Esophagus (tissue), 2 donors: ENCODE measurements around the gene SLC2A13. TPM values are rescaled to one million over a fixed set of nuclear protein-coding genes. Genes with fewer than 3 reads are reported as not detected.
"Not testable (repeated sequence)": the region's sequence is repeated elsewhere in the genome, so short reads cannot be mapped to it uniquely, and the experiment has no call there.

Experiments used
- H3K27ac ChIP-seq, 2 donors: one replicate each; pipeline ENCODE4 v1.5.1; 2013; ENCODE audit warnings: low read depth in 2 of 2, mild to moderate bottlenecking in 2 of 2, inconsistent platforms in 1 of 2, low read length in 1 of 2, moderate library complexity in 1 of 2
- H3K27me3 ChIP-seq, 2 donors: one replicate each; pipeline ENCODE4 v1.6.1; 2013; ENCODE audit warnings: low read length in 2 of 2, control low read depth in 1 of 2, mild to moderate bottlenecking in 1 of 2; ENCODE audit not compliant: insufficient read depth in 2 of 2, control insufficient read depth in 1 of 2
- H3K36me3 ChIP-seq, 2 donors: one replicate each; pipeline ENCODE4 v1.6.1; 2013; ENCODE audit warnings: low read length in 1 of 2; ENCODE audit not compliant: control insufficient read depth in 2 of 2, insufficient read depth in 2 of 2
- H3K4me1 ChIP-seq, 2 donors: one replicate each; pipeline ENCODE4 v1.6.1; 2013; ENCODE audit warnings: low read length in 1 of 2; ENCODE audit not compliant: control insufficient read depth in 2 of 2, insufficient read depth in 2 of 2
- H3K4me3 ChIP-seq, 2 donors: one replicate each; pipeline ENCODE4 v1.5.1; 2013; ENCODE audit warnings: low read length in 2 of 2, mild to moderate bottlenecking in 2 of 2, low read depth in 1 of 2, moderate library complexity in 1 of 2
- H3K9me3 ChIP-seq, 2 donors: one replicate each; pipeline ENCODE4 v1.6.1; 2013; ENCODE audit warnings: mild to moderate bottlenecking in 2 of 2, low read depth in 1 of 2, low read length in 1 of 2, moderate library complexity in 1 of 2; ENCODE audit not compliant: control insufficient read depth in 2 of 2, insufficient read depth in 1 of 2
- WGBS, 2 donors: extraction: QIAGEN DNeasy Blood & Tissue Kit; methylation state at CpG; one replicate each; pipeline ENCODE4 v1.1.7; 2013; 5-methylcytosine and 5-hydroxymethylcytosine counted together
- polyA plus RNA-seq, 2 donors: library from polyadenylated mRNA; stranded (reverse); fragments of 200-250 nt; gene quantifications; one replicate each; pipeline ENCODE4 v1.2.3, GENCODE V29; 2013
- donor health status: healthy with polysubstance abuse.
- donor health status: Bipolar disorder and iron deficiency.

Gene SLC2A13
- polyA plus RNA-seq, 2 donors: 0.84 to 1.0 TPM

DNA sequence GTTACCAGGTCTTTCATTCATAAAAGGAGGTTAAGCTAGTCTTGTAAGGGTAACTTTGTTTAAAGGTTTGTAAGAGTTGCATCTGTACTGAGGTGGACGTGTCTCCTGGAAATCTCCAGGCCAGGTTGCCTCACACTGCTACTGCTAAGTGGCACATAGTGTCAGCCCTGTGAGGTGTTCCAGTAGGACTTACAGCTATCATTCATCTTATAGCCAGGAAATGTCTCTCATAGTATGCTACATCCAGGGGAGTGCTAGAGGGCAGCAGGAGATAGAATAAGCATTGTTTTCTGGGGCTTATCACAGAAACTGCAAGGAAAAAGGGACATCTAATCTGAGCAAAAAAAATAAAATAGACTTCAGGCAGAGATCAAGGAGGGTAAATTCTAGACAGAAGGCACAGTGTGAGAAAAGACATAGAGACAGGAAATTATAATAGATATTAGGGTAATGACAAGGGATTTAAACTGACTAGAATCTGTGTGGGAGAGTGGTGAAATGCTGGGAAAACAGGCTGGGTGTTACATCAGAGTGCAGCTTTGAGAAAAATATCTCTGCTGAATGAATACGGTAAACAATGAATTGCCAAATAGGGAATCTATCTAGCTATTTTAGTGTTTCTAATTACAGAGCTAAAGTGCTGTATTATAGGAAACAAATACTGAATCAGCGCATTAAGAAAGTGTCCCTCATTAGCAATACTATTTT lies 281.2 kb downstream of the SLC2A13 start:
- Histone ChIP-seq H3K27me3 (no peaks in the 10 kb centered on the region), H3K36me3 (no peaks in the 10 kb centered on the region), H3K9me3 (no peaks in the 10 kb centered on the region), H3K4me1 (no peaks in the 10 kb centered on the region), H3K4me3 (no peak overlapping the region), H3K27ac (no peak overlapping the region)
- 70 to 77% methylated on average over 3 of the region's 3 CpGs for WGBS, 2 donors

DNA sequence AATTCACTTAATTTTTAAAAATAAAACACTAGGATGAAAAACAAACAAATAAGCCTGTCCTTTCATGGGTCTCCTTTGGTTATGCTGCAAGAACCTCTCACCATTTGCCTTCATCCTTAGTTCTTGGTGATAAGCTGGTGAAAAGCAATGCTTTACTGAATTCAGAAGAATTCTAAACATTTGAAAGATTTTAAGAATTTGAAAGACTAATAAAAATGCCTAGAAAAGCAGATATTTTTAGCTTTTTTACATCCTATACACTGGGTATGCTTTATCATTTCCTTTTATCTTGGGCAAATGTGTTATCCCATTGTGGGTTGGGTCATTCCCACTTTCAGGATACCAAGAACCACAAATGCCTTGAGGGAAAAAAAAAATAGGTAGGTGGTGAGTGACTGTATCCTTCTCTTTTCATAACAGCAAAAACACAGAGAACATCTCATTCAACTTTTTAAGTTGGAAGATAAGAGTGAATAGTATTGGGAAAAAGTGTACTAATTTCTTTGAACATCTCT lies 289.2 kb downstream of the SLC2A13 start:
- Histone ChIP-seq H3K27ac (no peak overlapping the region), H3K4me3 (no peak overlapping the region), H3K27me3 (no peaks in the 10 kb centered on the region), H3K9me3 (no peaks in the 10 kb centered on the region), H3K4me1 (no peaks in the 10 kb centered on the region), H3K36me3 (no peaks in the 10 kb centered on the region)

DNA sequence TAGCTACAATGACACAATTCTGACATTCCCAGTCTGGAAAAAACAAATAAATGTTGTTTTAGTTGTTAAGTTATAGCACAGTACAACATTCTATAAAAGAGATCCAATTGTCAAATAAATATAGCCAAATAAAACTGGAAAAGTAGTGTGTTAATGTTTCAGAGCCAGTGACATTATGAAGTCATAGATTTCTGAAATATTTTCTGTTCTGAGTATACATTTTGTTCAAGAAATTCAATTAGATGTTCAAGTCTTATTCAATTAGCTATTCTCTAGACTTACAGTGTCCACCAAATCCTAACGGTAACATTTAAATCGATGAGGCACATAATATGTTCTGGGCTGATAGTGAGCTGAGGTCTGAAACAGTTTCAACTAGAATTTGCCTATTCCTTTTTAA lies 290.1 kb downstream of the SLC2A13 start:
- WGBS, 2 donors: 87 to 95% methylated on average over 2 of the region's 2 CpGs
- no peak overlapping the region for H3K4me3 ChIP-seq
- no peaks in the 10 kb centered on the region for H3K4me1 ChIP-seq
- no peak overlapping the region for H3K27ac ChIP-seq
- no peaks in the 10 kb centered on the region for H3K36me3 ChIP-seq
- no peaks in the 10 kb centered on the region for H3K27me3 ChIP-seq
- H3K9me3 ChIP-seq: no peaks in the 10 kb centered on the region

DNA sequence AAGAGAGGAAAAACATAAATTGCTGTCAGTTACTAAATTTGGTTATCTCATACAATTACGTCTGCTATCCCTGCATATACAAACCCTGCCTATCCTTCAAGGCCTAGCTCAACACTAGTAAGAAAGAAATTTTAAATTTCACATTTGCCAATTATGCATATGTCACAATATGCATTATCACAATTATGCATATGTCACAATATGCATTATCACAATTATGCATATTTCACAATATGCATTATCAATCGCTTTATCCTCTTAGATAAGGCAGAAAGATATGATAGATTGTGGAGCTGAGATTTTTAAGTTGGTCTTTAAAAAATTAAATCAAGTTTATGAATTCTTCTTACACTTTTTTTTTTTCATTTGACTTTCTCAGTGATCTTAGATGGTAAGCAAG lies 291.3 kb downstream of the SLC2A13 start:
- no peaks in the 10 kb centered on the region for H3K4me1 ChIP-seq
- no peaks in the 10 kb centered on the region for H3K27me3 ChIP-seq
- WGBS, 2 donors: 72 to 74% methylated on average over 2 of the region's 2 CpGs
- no peaks in the 10 kb centered on the region for H3K9me3 ChIP-seq
- H3K4me3 ChIP-seq: no peak overlapping the region
- H3K36me3 ChIP-seq: no peaks in the 10 kb centered on the region
- H3K27ac ChIP-seq: no peak overlapping the region

DNA sequence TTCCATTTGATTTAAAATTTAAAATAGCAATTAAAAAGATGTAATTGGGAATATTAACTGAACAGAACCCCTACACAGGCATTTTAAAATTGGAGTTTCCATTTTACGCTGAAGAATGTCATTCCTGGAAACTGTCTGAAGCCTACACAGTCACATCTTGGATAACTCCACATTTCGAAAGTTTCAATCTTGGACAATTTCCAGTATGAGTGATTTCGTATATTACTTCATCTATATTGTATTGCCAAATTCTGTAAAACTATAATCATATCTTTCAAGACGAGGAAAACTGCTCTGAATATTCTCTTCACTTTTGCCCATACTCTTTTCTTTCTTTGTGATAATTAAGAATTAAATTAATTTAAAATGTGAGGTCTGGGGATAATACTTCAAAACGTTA lies 292.1 kb downstream of the SLC2A13 start:
- WGBS, 2 donors: 75 to 79% methylated on average over 5 of the region's 5 CpGs
- no peaks in the 10 kb centered on the region for H3K9me3 ChIP-seq
- H3K4me3 ChIP-seq: no peak overlapping the region
- no peak overlapping the region for H3K27ac ChIP-seq
- no peaks in the 10 kb centered on the region for H3K4me1 ChIP-seq
- H3K27me3 ChIP-seq: no peaks in the 10 kb centered on the region
- H3K36me3 ChIP-seq: no peaks in the 10 kb centered on the region

DNA sequence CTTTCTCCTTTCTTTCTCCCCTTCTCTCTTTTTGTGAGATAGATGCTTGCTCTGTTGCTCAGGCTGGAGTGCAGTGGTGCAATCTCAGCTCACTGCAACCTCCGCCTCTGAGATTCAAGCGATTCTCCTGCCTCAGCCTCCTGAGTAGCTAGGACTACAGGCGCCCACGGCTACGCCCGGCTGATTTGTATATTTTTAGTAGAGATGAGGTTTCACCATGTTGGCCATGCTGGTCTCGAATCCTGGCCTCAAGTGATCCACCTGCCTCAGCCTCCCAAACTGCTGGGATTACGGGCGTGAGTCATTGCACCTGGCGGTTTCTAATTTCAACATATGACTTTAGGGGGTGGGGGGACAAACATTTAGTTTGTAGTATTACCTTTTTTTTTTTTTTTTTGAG lies 293.4 kb downstream of the SLC2A13 start:
- H3K4me3 ChIP-seq, H3K27me3 ChIP-seq, H3K27ac ChIP-seq, H3K36me3 ChIP-seq, H3K9me3 ChIP-seq, H3K4me1 ChIP-seq: not testable (repeated sequence)
- WGBS, 2 donors: 98% methylated on average over 10 of the region's 10 CpGs

DNA sequence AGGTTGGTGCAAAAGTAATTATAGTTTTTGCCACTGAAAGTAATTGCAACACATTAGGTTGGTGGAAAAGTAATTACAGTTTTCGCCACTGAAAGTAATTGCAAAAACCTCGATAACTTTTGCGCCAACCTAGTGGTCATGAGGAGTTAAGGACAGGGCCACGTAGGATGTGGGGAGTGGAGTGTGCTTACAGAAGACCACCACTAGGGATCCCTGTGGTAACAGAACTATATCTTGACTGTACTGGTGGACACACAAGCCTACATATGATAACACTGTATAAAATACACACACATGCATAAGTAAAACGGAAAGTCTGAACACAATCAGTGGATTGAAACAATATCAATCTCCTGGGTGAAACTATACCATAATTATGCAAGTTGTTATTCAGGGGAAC lies 298.8 kb downstream of the SLC2A13 start:
- no peak overlapping the region for H3K27ac ChIP-seq
- H3K4me3 ChIP-seq: no peak overlapping the region
- 88 to 89% methylated on average over 5 of the region's 5 CpGs for WGBS, 2 donors
- no peaks in the 10 kb centered on the region for H3K27me3 ChIP-seq
- H3K36me3 ChIP-seq: no peaks in the 10 kb centered on the region
- no peaks in the 10 kb centered on the region for H3K9me3 ChIP-seq
- H3K4me1 ChIP-seq: peaks cover 0 to 2% of the 10 kb centered on the region in 2 donors

DNA sequence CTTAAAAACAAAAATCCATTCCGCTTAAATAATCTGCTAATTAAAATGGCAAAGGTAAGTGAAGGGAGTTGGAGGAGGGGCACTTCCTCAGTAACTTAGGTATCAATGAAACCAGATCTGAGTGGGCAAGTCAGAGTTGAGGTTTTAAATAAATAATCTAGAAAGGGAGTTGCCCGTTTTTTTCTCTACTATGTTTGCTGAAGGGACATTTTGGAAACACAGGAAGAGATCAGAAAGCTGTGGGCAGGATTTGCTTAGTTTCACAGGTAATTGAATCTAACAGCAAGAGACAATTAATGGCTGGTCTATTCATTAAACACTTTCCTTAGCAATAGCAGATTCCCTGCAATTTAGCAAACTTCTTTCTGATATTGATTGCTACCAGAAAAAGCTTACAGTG lies 300.2 kb downstream of the SLC2A13 start:
- H3K27me3 ChIP-seq: no peaks in the 10 kb centered on the region
- H3K9me3 ChIP-seq: no peaks in the 10 kb centered on the region
- H3K36me3 ChIP-seq: no peaks in the 10 kb centered on the region
- H3K27ac ChIP-seq: no peak overlapping the region
- H3K4me1 ChIP-seq: peaks cover 0 to 2% of the 10 kb centered on the region in 2 donors
- WGBS, 2 donors: 56 to 60% methylated on average over 2 of the region's 2 CpGs
- no peak overlapping the region for H3K4me3 ChIP-seq

DNA sequence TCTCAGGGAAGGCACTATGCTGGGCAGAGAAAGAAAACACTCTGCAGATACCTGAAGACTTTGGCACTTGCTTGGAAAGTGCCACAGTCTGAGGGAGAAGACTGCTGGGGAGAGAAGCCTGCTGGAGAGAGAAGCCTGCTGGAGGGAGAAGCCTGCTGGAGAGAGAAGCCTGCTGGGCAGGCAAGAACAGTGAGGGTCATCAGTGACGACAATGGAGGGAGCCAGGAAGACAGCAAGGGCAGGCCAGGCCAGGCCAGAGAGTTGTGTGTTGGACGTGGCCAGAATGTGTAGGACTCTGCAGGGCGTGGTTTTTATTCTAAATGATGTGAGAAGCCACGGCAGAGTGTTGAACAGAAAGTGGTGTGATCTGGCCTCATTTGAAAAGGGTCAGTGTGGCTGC lies 301.0 kb downstream of the SLC2A13 start:
- peaks cover 0 to 2% of the 10 kb centered on the region in 2 donors for H3K4me1 ChIP-seq
- H3K4me3 ChIP-seq: no peak overlapping the region
- WGBS, 2 donors: 66 to 73% methylated on average over 4 of the region's 4 CpGs
- no peaks in the 10 kb centered on the region for H3K9me3 ChIP-seq
- H3K36me3 ChIP-seq: no peaks in the 10 kb centered on the region
- H3K27ac ChIP-seq: no peak overlapping the region
- no peaks in the 10 kb centered on the region for H3K27me3 ChIP-seq

DNA sequence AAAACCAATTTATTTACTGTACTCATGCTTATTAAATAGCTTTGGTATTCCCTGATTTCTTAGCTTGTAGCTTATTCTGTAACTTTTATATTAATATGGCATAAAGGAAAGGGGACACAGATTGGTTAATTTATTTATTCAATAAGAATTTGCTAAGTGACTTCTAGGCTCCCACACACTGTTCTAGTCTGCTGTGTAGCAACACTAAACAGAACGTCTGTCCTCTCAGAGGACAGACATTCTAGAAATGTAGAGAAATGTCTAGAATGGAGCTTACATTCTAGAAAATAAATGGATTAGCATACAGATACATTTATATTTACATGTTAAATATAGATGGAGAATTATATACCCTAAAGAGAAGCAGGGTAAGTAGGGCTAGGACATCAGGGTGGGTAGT lies 301.4 kb downstream of the SLC2A13 start:
- no peaks in the 10 kb centered on the region for H3K36me3 ChIP-seq
- no peaks in the 10 kb centered on the region for H3K9me3 ChIP-seq
- no peak overlapping the region for H3K27ac ChIP-seq
- peaks cover 0 to 2% of the 10 kb centered on the region in 2 donors for H3K4me1 ChIP-seq
- H3K4me3 ChIP-seq: no peak overlapping the region
- WGBS, 2 donors: 79 to 84% methylated on average over 1 of the region's 1 CpG
- no peaks in the 10 kb centered on the region for H3K27me3 ChIP-seq
